HK-2 (cell line): ENCODE results near the gene RRN3.
"Not testable (repeated sequence)": the region's sequence is repeated elsewhere in the genome, so short reads cannot be mapped to it uniquely, and the experiment has no call there.

Experiments
- DNase-seq: peaks from one replicate; pipeline ENCODE4 v3.0.0-alpha.2; 2018; ENCODE audit not compliant: unreplicated experiment

RRN3 gene

DNA sequence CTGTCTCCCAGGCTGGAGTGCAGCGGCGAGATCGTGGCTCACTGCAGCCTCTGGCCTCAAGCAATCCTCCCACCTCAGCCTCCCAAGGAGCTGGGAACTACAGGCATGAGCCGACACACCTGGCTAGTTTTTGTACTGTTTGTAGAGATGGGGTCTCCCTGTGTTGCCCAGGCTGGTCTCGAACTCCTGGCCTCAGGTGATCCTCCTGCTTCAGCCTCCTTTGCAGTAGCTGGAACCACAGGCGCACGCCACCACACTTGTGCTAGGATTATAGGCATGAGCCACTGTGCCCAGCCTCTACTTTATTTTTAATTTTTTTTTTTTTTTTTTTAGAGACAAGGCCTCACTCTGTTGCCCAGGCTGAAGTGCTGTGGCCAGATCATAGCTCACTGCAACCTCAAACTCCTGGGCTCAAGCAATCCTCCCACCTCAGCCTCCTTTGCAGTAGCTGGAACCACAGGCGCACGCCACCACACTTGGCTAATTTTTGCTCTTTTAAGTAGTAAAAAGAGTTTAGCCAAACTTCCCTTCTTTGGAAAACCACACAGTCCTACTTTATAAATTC lies 42.6 kb downstream of the RRN3 start:
- no peak for DNase-seq

DNA sequence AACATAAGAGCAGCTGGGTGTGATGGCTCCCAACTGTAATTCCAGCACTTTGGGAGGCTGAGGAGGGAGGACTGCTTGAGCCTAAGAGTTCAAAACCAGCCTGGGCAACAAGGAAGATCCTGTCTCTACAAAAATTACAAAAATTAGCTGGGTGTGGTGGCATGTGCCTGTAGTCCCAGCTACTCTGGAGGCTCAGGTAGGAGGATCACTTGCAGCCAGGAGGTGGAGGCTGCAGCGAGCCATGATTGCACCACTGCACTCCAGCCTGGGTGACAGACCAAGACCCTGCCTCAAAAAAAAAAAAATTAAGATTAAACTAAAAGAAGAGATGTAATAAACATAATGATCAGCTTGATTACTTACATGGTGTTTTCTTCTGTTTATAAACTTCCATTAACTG lies 43.6 kb downstream of the RRN3 start:
- not testable (repeated sequence) for DNase-seq

DNA sequence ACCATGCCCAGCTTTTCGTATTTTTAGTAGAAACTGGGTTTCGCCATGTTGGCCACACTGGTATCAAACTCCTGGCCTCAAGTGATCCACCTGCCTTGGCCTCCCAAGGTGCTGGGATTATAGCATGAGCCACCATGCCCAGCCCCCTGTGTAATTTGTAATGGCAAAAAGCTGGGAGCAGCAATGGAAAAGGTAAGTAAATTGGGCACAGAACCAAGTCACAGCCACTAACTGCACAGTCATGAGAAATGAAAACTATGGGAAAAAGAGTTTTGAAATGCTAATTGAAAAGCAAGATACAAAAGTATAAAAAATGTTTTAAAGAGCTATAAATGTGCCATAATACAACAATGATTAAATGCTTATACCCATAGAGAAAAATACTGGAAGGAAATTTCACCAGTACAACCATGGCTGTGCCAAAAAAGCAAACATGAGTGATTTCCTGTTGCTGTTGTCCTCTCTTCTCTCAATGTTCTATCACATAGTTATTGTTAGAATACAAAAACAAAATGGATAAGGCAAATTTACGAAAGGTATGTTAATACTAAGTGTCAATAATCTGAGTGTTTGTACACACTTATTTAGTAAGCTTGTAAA lies 44.4 kb downstream of the RRN3 start:
- DNase-seq: no peak

DNA sequence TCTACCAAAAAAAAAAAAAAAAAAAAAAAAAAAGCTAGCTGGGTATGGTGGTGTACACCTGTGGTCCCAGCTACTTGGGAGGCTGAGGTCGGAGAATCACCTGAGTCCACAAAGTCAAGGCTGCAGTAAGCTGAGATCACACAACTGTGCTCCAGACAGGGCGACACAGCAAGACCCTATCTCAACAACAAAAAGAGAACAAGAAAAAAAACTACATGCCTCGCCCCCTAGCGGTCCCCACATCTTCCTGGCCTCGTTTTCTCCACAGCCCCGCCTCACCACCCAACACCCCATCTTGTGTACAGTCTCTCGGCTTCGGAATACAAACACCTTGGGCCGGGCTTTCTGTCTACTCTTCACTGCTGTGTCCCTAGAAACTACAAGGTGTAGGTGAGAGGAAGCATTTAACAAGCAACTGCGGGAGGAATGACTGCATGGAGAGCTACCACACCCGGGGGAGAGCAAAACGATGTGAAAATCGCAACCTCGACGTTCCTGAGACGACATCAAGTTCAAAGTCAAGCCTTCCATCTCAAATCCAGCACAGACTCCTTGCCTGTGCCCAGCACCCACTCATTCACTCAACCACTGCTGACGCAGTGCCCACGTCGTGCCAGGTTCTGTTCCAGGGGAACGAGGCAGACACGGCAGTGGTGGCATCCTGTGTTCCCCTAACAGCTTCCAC lies 47.2 kb downstream of the RRN3 start:
- no peak for DNase-seq

DNA sequence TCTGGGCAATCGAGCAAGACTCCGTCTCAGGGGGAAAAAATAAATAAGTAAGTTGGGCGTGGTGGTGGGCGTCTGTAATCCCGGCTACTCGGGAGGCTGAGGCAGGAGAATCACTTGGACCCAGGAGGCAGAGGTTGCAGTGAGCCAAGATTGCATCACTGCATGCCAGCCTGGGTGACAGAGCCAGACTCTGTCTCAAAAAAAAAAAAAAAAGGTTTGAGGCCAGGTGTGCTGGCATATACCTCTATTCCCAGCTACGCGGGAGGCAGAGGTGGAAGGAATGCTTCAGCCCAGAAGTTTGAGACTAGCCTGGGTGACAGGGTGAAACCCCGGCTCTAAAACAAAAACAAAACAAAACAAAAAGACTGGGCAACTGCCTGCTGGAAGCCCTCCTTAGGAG lies 48.8 kb downstream of the RRN3 start:
- not testable (repeated sequence) for DNase-seq

DNA sequence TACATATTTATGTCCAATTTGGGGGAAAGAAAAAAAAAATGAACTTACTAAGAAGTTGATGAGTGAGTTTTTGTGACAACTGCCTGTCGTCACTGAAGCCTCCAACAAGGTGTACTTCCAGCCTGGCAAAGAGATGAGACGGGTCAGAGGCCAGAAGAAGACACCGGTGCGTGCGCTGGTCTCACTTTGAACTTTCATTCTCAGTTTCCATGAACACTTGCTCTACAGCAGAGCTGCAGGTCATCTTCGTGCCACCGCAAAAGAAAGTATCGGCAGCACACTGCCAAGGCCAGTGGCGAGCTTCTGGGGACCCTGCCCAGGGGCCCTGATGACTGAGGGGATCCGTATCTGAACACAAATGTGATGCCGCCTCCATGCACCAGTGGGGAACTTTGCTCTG lies 49.8 kb downstream of the RRN3 start:
- DNase-seq: no peak

DNA sequence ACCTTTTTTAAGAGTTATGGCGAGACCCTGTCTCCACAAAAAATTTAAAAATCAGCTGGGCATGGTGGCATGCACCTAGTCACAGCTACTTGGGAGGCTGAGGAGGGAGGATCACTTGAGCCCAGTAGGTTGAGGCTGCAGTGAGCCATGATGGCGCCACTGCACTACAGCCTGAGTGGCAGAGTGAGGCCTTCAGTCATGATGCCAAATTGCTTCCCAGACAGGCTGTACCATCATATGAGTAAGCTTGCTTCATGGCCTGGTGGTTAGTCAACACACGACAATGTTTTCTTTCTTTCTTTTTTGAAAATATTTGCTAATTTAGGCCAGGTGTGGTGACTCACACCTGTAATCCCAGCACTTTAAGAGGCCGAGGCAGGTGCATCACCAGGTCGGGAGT lies 50.7 kb downstream of the RRN3 start:
- DNase-seq: no peak

DNA sequence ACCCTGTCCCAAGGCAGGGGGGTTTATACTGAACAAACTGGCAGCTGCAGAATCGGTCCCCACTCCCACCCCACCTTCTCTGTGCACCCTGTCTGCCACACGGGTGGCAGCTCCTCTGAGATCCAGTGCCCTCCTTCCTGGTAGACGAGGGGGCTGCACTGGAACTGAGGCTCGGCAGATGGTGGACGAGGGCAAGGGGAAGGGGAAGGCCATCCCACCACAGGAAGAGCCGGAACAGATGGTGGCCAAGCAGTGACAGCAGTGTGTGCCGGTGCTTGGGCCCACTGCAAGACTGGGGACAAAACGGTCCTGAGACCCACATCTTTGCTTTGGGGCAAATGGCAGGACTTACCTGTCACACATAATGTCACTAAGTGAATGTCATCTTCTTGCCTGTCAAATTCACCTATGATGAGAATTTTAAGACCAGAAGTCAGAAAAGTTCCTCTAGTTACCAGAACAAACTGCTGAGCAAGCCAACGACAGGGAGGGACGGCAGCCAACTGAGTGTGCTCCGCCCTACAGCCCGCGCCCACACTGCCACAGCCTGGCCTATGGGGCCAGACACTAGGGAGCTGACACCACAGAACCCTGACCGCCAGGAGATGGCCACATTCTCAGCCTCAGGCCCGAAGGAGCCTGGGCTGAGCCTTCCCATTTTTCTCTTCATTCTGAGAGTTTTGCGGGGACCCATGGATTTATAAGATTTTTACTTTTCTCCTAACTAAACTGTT lies 52.6 kb downstream of the RRN3 start:
- no peak for DNase-seq

DNA sequence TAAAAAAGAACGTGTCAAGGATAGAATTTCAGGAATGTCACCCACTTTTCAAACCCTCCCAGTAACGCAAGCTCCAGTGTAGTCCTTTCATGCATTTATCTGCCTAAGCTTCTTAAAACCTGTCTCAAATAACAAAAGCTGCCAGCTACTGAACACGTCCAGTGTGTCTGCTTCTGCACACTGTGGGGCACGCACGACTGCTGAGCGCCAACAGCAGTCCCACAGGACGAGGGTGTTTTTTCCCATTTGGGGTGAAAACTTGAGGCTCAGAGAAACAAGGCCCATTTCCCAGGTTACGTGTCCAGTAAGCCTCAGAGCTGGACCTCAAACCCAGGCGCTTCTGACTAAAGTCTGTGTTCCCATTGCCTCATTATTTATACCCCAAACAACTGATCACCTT lies 55.4 kb downstream of the RRN3 start:
- DNase-seq: no peak

DNA sequence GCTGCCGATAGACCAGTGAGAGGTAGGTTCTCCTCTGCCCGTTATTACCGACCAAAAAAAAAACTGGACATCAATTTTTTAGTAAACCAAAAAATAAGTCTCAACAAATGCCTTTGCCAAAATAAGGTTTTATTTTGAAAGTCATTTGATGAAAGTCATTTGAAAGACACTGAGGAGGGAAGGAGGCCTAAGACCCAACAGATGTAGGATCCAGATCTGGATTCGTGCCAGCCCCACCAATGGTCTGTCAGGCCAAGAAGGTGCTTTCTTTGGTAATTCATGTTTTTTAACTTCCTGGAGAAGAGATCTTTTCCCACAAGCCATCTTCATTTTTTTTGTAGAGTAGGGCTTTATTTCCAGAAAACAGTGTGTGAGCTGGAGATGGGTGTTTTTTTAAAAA lies 56.3 kb downstream of the RRN3 start:
- DNase-seq: no peak

DNA sequence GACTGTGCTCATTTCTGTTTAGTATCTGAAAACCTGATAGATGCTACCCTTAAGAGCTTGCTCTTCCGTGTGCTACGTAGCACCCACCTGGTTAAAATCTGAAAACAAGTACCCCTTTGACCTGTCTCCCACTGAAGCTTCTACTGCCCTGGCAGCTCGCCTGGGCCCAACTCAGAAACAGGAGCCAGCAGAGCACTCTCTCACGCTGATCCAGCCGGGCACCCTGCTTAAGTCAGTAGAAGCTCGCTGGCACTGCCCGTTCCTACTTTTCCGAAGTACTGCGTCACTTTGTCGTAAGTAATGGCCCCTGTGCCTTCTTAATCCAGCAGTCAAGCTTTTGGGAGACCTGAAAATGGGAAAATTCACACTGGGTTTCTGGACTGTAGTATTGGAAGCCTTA lies 57.1 kb downstream of the RRN3 start:
- DNase-seq: no peak

DNA sequence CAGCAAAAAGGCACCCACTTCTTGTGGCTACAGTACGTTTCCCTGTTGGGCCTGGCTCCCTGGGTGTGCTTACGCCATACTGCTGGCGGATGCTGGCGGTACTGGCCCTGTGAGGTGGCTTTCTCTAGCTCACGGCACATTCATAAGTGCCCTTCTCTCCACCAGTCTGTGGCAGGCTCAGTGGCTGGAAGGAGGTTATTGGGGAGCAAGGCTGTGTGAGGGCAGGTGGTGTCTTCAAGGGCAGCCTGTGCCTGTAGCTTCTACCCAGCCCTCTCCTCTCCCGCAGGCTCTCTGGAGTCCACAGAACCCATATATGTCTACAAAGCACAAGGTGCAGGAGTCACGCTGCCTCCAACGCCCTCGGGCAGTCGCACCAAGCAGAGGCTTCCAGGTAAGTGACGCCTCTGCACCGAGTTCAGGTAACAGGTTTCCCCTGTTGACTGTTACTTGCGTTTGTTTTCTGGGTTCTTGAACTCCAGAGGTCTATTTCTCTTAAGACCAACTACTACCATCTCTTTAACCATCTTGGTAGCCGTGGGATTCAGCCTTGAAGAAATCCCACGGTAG lies 58.8 kb downstream of the RRN3 start:
- DNase-seq: no peak

DNA sequence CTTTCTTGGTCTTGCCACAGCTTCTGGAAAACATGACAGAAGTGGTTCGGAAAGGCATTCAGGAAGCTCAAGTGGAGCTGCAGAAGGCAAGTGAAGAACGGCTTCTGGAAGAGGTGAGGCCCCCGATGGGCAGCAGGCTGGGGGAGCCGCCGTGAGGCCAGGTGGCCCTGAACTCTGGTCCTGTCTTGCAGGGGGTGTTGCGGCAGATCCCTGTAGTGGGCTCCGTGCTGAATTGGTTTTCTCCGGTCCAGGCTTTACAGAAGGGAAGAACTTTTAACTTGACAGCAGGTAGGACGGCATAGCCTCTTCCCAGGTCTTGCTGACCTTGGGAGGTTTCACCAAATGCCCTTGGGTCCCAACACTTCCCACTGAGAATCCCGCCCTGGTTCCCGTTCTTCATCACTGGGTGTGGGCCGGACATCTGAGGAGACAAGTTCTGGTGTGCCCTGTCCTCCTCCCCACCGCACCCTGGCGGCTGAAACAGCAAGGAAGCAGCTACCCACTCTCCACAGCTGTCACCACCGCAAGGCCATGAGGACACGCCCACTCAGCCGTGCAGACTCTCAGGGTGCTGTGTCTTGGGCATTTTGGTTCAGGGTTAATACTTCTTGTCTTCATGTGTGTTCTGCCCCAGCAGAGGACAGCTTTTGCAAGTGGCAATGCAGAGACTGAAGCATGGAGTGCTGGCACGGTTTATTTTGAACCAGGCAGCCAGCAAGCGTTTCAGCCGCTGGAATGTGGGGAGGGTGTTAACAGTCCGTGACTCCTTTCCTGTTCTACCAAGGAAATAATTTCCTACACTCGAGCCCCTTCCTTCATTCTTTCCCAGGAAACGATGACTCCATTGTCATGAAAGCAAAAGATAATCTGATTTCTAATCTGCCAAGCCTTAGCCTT lies 59.6 kb downstream of the RRN3 start:
- no peak for DNase-seq

DNA sequence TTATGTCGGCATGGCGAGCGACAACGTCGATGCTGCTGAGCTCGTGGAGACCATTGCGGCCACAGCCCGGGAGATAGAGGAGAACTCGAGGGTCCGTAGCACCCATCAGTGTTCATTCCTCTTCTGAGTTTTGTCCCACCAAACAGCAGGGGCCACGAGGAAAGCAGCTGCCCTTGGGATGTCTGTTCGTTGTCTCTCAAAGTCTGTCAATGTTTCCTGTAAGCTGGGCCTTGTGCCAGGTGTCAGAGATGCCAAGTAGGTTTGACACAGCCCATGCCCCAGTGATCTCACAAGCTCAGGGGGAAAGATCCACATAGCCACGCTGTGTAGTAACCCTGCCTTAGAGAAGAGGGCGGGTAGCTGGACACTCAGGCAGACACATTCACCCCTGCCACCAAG lies 60.8 kb downstream of the RRN3 start:
- DNase-seq: peak; percentile 52

DNA sequence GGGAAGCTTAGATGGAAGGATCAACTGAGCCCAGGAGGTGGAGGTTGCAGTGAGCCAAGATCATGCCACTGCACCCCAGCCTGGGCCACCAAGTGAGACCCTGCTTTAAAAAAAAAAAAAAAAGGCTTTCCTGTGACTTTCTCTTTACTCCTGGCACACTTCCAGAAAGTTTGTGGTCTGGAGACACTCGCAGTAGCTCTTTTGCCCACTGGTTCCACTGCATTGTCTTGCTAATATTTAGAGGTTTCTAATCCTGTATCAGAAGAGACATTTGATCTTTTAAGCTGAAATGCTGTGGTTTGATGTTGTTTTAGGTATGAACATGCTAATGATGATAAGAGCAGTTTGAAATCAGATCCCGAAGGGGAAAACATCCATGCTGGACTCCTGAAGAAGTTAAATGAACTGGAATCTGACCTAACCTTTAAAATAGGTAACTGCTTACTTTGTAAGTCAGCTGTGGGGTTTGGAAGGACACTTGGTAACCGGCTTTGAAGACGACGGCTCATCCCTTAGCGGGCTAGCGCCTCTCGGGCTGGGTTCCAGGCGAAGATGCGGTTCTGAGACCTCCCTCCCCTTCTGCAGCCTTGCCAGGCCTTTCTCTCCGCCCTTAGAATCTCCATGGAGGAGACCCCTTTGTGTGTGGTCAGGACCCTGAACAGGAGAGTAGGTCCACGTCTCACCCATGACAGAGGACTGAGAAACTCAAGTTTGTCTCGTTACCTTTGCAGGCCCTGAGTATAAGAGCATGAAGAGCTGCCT lies 61.3 kb downstream of the RRN3 start:
- DNase-seq: no peak

DNA sequence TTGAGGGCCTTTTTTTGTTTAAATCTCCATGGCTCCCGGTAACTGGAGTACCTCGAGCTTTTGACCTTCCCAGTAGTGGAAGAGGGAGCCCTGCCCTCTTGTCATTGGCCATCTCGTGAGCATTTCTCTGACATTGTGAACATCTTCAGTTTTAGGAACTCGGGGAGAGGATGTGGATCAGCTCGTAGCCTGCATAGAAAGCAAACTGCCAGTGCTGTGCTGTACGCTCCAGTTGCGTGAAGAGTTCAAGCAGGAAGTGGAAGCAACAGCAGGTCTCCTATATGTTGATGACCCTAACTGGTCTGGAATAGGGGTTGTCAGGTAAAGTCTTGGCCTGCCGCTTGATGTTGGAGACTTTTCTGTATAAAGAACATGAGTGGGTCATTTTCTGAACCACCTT lies 62.5 kb downstream of the RRN3 start:
- no peak for DNase-seq

DNA sequence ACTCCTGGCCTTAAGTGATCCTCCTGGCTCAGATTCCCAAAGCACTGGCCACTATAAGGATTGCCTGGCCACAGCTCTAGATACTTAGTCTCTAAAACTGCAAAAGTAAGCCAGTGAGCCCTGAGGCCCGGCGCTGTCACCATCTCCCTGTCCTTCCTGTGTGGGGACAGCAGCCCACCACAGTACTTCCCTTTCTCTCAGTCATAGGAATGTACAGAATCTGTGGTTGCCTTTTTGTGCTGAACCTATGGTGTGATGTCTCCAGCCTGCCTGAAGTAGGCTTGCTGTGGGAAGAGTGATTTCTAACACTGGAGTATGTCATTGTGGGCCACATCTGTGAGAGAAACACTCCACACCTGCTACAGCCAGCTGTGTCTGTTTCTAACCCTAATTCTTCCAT lies 62.9 kb downstream of the RRN3 start:
- no peak for DNase-seq

DNA sequence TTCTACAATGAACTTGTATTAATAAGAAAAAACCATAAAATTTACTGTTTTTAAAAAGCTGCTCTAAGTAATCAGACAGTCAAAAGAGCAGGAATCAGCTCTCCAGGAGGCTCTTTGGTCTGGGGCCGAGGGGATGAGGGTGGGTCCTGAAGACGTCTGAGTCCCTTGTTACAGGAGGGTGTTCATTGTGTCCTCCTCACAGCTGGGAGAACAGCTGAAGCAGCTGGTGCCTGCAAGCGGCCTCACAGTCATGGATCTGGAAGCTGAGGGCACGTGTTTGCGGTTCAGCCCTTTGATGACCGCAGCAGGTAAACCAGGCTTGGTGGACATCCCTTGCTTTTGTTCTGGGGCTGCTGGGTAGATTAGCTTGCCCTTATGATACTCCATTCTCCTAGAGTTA lies 64.3 kb downstream of the RRN3 start:
- not testable (repeated sequence) for DNase-seq

DNA sequence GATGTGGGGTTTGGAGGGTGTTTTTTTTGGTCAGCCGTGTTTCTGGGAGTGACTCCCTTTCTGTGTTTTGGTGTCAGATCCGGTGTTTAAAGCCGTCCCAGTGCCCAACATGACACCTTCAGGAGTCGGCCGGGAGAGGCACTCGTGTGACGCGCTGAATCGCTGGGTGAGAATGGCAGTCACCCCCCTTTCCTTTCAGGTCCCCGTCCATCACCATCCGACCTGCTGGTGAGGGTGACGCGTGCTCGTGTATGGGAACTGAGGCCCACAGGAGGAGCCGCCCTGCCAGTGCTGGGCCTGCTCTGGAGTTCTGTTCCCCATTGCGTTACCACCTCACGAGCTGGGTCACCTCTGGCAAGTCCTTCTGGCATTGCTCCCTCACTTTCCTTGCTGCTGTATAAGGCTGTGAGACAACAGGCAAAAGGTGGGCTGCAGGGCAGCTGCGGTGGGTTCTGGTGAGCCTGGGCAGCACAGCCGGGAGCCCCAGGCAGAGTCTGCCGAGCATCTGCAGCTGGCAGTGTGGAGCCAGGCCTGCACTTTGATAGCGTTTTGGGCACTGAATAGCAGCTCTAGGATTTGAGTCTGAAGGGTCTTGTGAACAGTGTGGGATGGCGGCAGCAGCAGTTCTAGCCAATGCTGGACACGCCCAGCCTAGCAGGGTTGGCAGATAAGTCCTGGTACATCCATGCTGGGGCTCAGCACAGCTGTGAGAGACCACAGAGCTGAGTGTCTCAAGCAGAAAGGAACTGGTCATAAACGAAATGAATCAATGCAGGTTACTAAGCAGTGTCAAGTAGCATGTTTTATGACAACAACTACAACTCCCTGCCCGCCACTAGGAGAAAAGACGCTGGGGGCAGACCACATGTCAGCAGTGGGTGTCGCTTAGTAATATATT lies 65.0 kb downstream of the RRN3 start:
- not testable (repeated sequence) for DNase-seq

DNA sequence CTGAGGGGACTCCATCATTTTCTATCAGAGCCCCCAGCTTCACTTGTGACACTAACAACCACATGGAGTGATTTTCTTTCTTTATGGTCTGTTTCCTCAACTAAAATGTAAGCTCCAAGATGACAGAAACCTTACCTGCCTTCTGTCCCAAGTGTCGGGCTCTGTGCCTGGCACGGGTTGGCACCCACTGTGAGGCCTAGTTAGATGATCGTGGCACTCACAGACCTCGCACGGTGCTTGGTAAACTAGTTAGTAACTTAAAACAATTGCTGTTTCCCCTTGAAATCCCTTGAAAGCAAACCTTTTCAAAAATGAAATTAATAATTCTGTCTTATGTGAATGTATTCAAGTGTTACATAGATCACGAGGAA lies 65.7 kb downstream of the RRN3 start:
- DNase-seq: not testable (repeated sequence)
